HG03442 (cell line): ENCODE data around the gene DAG1.

ENCODE experiments used
- ATAC-seq: cut with Tn5 transposase; IDR thresholded peaks from one replicate; pipeline ENCODE4 v1.9.1; 2021; ENCODE audit warnings: mild to moderate bottlenecking, moderate library complexity; ENCODE audit not compliant: unreplicated experiment

DAG1 gene

GRCh38 chr3:49469936-49470713 lies at the start of gene DAG1:
TSS of gene DAG1 (plus strand) at chr3:49470267. CDS start at chr3:49510535, 40,268 bp downstream.
- peak; percentile 77 for ATAC-seq

- no peak for ATAC-seq
Measured at GRCh38 chr3:49421890-49422378, 48.1 kb upstream of the DAG1 start.

- ATAC-seq, result no peak
Measured at GRCh38 chr3:49422379-49423248, 47.5 kb upstream of the DAG1 start, which contains the start of gene AMT. TSS of gene AMT (minus strand) at chr3:49422473. CDS start at chr3:49422450, 23 bp downstream.

GRCh38 chr3:49424816-49425215 lies 45.3 kb upstream of the DAG1 start:
- no peak for ATAC-seq

GRCh38 chr3:49427586-49427985 lies 42.5 kb upstream of the DAG1 start:
- ATAC-seq, result no peak

GRCh38 chr3:49428752-49429080 lies 41.4 kb upstream of the DAG1 start:
- ATAC-seq, result no peak

GRCh38 chr3:49434731-49435130 lies 35.3 kb upstream of the DAG1 start:
- ATAC-seq, result no peak

GRCh38 chr3:49445391-49445790 lies 24.7 kb upstream of the DAG1 start:
- no peak for ATAC-seq

- ATAC-seq, result no peak
Measured at GRCh38 chr3:49453621-49454020, 16.4 kb upstream of the DAG1 start.

- no peak for ATAC-seq
Measured at GRCh38 chr3:49454458-49454857, 15.6 kb upstream of the DAG1 start.

- ATAC-seq, result no peak
Measured at GRCh38 chr3:49454898-49455681, 15.0 kb upstream of the DAG1 start.

- no peak for ATAC-seq
Measured at GRCh38 chr3:49456466-49456865, 13.6 kb upstream of the DAG1 start.

- no peak for ATAC-seq
Measured at GRCh38 chr3:49460188-49460890, 9.7 kb upstream of the DAG1 start.

GRCh38 chr3:49460956-49461355 lies 9.1 kb upstream of the DAG1 start:
- no peak for ATAC-seq

- ATAC-seq, result no peak
Measured at GRCh38 chr3:49461443-49462171, 8.5 kb upstream of the DAG1 start.

- ATAC-seq, result no peak
Measured at GRCh38 chr3:49462222-49462621, 7.8 kb upstream of the DAG1 start.

- no peak for ATAC-seq
Measured at GRCh38 chr3:49465270-49466034, 4.6 kb upstream of the DAG1 start.

- ATAC-seq, result no peak
Measured at GRCh38 chr3:49466085-49466484, 4.0 kb upstream of the DAG1 start.
